Measurements from ENCODE around the gene FRAT2. TPM values are rescaled to one million over a fixed set of nuclear protein-coding genes. Genes with fewer than 3 reads are reported as not detected.
"Not testable (repeated sequence)": the region's sequence is repeated elsewhere in the genome, so short reads cannot be mapped to it uniquely, and the experiment has no call there.

The FRAT2 gene
- polyA plus RNA-seq, 4 donors = 12.4 to 14.0 (median 13.4) TPM

DNA sequence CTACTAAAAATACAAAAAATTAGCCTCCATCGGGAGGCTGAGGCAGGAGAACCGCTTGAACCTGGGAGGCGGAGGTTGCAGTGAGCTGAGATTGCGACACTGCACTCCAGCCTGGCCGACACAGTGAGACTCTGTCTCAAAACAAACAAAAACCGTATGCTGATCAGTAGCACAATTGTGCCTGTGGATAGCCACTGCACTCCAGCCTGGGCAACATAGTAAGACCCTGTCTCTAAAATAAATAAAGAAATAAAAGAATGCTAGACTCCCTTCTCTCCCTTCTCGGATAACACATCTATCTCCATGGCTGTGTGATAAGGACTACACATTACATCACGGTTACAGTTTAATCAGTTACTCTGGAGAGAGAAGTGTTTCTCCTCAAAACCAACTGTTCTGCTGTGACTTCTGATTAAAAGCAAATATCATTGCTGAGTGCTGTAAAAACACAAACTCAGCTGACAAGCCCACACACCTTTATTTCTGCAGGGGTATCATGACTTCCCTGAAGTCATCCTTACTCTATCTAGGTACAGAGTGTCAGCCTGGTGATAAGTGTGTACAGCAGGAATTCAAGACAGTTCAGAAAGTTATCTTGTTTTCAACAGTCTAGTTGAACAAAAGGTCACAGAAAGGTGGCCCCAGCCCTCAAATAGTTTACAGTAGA is 36.8 kb downstream of the FRAT2 start:
- DNase-seq (ENCODE audit: low read depth in 4 of 4, low spot score in 3 of 4) = no peak

GRCh38 chr10:97292862-97293198 is 41.7 kb downstream of the FRAT2 start:
- no peak for DNase-seq (ENCODE audit: low read depth in 4 of 4, low spot score in 3 of 4)

DNA sequence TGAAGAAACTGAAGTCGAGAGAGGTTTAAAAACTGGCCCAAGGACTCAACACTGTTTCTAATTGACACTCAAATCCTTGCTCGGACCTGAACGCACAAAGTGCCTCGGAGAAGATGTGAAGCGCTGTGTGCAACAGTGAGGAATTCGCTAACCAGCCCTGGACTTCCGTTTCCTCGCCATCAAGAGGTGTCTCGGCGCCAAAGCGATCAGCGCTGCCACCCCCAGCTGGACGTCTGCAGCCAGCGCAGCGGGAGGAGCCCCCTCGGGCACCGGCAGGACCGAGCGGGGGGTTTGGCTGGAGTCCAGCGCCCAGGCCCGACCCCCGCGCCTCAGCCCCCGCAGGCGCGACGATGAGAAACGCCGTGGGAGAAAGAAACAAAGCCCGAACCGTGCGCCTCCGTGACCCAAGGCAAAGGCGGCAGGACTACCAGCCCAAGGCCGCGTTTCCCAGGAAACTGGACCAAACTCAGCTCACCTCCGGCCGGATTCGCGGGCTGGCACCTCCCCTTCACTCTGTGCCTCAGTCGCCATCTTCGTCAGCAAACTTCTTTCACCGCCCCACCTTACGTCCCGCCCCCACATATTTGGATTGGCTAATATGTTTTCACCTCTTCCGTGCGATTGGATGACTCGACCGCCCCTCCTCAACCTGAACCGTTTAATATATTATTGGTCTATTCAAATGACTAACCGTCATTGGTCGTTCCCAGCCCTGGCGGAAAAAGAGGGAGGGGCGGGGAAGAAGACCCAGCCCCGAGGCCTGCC is 42.2 kb downstream of the FRAT2 start, which contains the start of gene ARHGAP19:
Gene ARHGAP19 (minus strand): TSS at position 541 of the 765 bp plus-strand sequence. CDS start 10 bp downstream, at position 531.
- peak; percentile 92 to 98 (median 95) for DNase-seq (ENCODE audit: low read depth in 4 of 4, low spot score in 3 of 4)

DNA sequence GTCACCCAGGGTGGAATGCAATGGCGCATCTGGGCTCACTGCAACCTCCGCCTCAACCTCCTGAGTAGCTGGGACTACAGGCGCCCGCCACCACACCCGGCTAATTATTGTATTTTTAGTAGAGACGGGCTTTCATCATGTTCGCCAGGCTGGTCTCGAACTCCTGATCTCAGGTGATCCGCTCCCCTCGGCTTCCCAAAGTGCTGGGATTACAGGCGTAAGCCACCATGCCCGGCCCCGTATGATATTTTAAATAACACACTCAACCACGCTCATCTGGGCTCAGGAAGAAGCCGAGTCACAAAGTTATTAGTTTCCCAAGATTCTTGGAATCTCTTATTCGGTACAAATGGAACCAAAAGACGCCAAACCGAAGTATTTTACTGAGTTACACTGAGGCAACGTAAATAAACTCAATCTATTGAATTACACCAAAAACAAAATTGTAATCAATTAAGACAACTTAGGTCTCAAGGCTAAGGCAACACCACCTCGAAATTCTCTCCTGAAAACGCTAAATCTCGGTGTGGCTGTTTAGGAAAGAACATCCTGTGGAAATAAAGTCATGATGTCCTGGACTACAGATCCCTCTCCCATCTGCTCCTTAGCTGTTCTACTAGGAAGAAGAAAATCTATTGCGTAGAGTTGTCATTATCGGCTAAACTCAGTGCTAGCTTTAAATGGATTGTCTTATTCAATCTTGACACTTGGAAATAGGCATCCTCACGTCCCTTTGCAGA is 43.0 kb downstream of the FRAT2 start:
- no peak for DNase-seq (ENCODE audit: low read depth in 4 of 4, low spot score in 3 of 4)

DNA sequence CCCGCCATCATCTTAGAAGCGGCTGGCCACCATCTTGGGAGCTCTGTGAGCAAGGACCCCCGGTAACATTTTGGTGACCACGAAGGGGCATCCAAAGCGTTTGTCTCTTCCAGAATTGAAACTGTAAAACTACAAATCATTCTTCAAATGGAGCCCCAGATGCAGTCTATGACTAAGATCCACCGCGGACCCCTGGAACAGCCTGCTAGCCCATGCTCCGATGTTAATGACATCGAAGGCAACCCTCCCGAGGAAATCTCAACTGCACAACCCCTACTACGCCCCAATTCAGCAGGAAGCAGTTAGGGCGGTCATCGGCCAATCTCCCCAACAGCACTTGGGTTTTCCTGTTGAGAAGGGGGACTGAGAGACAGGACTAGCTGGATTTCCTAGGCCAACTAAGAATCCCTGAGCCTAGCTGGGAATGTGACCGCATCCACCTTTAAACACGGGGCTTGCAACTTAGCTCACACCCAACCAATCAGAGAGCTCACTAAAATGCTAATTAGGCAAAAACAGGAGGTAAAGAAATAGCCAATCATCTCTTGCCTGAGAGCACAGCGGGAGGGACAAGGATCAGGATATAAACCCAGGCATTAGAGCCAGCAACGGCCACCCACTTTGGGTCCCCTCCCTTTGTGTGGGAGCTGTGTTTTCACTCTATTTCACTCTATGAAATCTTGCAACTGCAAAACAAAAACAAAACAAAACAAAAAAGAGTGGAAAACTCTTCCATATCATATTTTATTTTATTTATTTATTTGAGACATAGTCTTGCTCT is 43.8 kb downstream of the FRAT2 start:
- not testable (repeated sequence) for DNase-seq (ENCODE audit: low read depth in 4 of 4, low spot score in 3 of 4)

GRCh38 chr10:97290076-97290475 is 44.5 kb downstream of the FRAT2 start:
- not testable (repeated sequence) for DNase-seq (ENCODE audit: low read depth in 4 of 4, low spot score in 3 of 4)

Other genes with a start within 250 kb of the FRAT2 start
- gene SLIT1, start 148.8 kb downstream of the FRAT2 start, polyA plus RNA-seq (ENCODE audit: insufficient read length in 4 of 4) = 1 to 10 TPM; 5.4 to 7.7 (median 6.9) TPM
- 10 to 100 TPM; 29.9 to 38.4 (median 30.9) TPM for gene ARHGAP19, start 42.1 kb downstream of the FRAT2 start, polyA plus RNA-seq (ENCODE audit: insufficient read length in 4 of 4)
- gene FRAT1, start 15.5 kb downstream of the FRAT2 start, polyA plus RNA-seq (ENCODE audit: insufficient read length in 4 of 4) = 1 to 10 TPM; 3.5 to 4.0 (median 3.7) TPM
- 10 to 100 TPM; 20.0 to 24.5 (median 21.4) TPM for gene RRP12, start 66.6 kb upstream of the FRAT2 start, polyA plus RNA-seq (ENCODE audit: insufficient read length in 4 of 4)
- 100 to 1,000 TPM; 176 to 209 (median 186) TPM for gene PGAM1, start 91.5 kb upstream of the FRAT2 start, polyA plus RNA-seq (ENCODE audit: insufficient read length in 4 of 4)
- 10 to 100 TPM; 31.4 to 38.7 (median 35.9) TPM for gene EXOSC1, start 111.3 kb upstream of the FRAT2 start, polyA plus RNA-seq (ENCODE audit: insufficient read length in 4 of 4)
- gene ZDHHC16, start 111.4 kb upstream of the FRAT2 start, polyA plus RNA-seq (ENCODE audit: insufficient read length in 4 of 4) = 10 to 100 TPM; 35.9 to 40.2 (median 37.7) TPM
- gene MMS19, start 163.7 kb upstream of the FRAT2 start, polyA plus RNA-seq (ENCODE audit: insufficient read length in 4 of 4) = 10 to 100 TPM; 80.3 to 88.4 (median 82.9) TPM
- gene UBTD1, start 164.2 kb upstream of the FRAT2 start, polyA plus RNA-seq (ENCODE audit: insufficient read length in 4 of 4) = 10 to 100 TPM in 1 of 4 donors, 1 to 10 TPM in 3; 9.2 to 12.6 (median 9.3) TPM
- gene ANKRD2, start 238.1 kb upstream of the FRAT2 start, polyA plus RNA-seq (ENCODE audit: insufficient read length in 4 of 4) = under 1 TPM; 0.37 to 0.93 (median 0.38) TPM
- gene HOGA1, start 249.7 kb upstream of the FRAT2 start, polyA plus RNA-seq (ENCODE audit: insufficient read length in 4 of 4) = 10 to 100 TPM; 37.5 to 55.6 (median 47.2) TPM